Smooth muscle cell (in vitro differentiated cells): ENCODE measurements around the gene EPS8L1. TPM values are rescaled to one million over a fixed set of nuclear protein-coding genes. Genes with fewer than 3 reads are reported as not detected.

Source experiments
- DNase-seq: peaks from one replicate; lab custom pipeline; 2025; ENCODE audit not compliant: unreplicated experiment; lab: John Stamatoyannopoulos, UW
- H2AFZ ChIP-seq: fragments of 200-600 bp; sonication (generic); 2 replicates; pipeline ENCODE4 v1.6.0; 2016; ENCODE audit warnings: antibody characterized with exemption, low read depth, mild to moderate bottlenecking
- H3F3A ChIP-seq: fragments of 200-600 bp; sonication (generic); 2 replicates; pipeline ENCODE4 v1.6.0; 2017; ENCODE audit warnings: antibody characterized with exemption, low read depth
- H3K27ac ChIP-seq: fragments of 200-600 bp; sonication (generic); 2 replicates; pipeline ENCODE4 v1.5.1; 2016; ENCODE audit warnings: low read depth, mild to moderate bottlenecking
- H3K27me3 ChIP-seq: fragments of 200-600 bp; sonication (generic); 2 replicates; pipeline ENCODE4 v1.6.1; 2016; ENCODE audit warnings: low read depth, mild to moderate bottlenecking
- H3K36me3 ChIP-seq: fragments of 200-600 bp; sonication (generic); 2 replicates; pipeline ENCODE4 v1.5.1; 2016; ENCODE audit warnings: low read depth
- H3K4me1 ChIP-seq: fragments of 200-600 bp; sonication (generic); 2 replicates; pipeline ENCODE4 v1.5.1; 2016; ENCODE audit warnings: low read depth
- H3K4me2 ChIP-seq: fragments of 200-600 bp; sonication (generic); 2 replicates; pipeline ENCODE4 v1.6.0; 2016; ENCODE audit warnings: mild to moderate bottlenecking
- H3K4me3 ChIP-seq: fragments of 200-600 bp; sonication (generic); 2 replicates; pipeline ENCODE4 v1.5.1; 2016; ENCODE audit warnings: mild to moderate bottlenecking
- H3K79me2 ChIP-seq: fragments of 200-600 bp; sonication (generic); 2 replicates; pipeline ENCODE4 v1.6.0; 2016; ENCODE audit warnings: low read depth, mild to moderate bottlenecking
- H3K9ac ChIP-seq: fragments of 200-600 bp; sonication (generic); 2 replicates; pipeline ENCODE4 v1.6.0; 2016; ENCODE audit warnings: low read depth
- H3K9me3 ChIP-seq: fragments of 200-600 bp; sonication (generic); replicated peaks from 2 replicates; pipeline ENCODE4 v1.5.1; 2016; ENCODE audit warnings: low read depth
- H4K20me1 ChIP-seq: fragments of 200-600 bp; sonication (generic); 2 replicates; pipeline ENCODE4 v1.6.0; 2016; ENCODE audit warnings: low read depth
- WGBS: methylation state at CpG from one replicate; pipeline ENCODE4 v1.1.7; 2016; ENCODE audit warnings: low lambda C conversion rate; 5-methylcytosine and 5-hydroxymethylcytosine counted together
- polyA plus RNA-seq: library from polyadenylated mRNA; unstranded; fragments of >200 nt; fragmentation: Nextera tagmentation; extraction: Ambion mirVana; gene quantifications from 2 replicates; pipeline ENCODE4 v1.2.1, GENCODE V29; 2016
- total RNA-seq: library from RNA; depleted of rRNA; stranded (reverse); fragments of >200 nt; gene quantifications from 2 replicates; pipeline ENCODE4 v1.2.3, GENCODE V29; 2014
- TF ChIP-seq, protein P1 (sequence below): fragments of 200-600 bp; sonication (generic); IDR thresholded peaks from 2 replicates; pipeline ENCODE4 v1.5.1; 2017; ENCODE audit warnings: borderline replicate concordance, mild to moderate bottlenecking, antibody characterized with exemption; ENCODE audit not compliant: insufficient read depth, poor library complexity, severe bottlenecking

The EPS8L1 gene
- total and polyA plus RNA-seq, 2 experiments from 2014 or later = 16.8 to 32.9 TPM

GRCh38 chr19:55070466-55071128 lies 5.1 kb upstream of the EPS8L1 start:
- 83% methylated on average over 10 of the region's 10 CpGs for WGBS
- no peak overlapping the region for H3K4me2 ChIP-seq

DNA sequence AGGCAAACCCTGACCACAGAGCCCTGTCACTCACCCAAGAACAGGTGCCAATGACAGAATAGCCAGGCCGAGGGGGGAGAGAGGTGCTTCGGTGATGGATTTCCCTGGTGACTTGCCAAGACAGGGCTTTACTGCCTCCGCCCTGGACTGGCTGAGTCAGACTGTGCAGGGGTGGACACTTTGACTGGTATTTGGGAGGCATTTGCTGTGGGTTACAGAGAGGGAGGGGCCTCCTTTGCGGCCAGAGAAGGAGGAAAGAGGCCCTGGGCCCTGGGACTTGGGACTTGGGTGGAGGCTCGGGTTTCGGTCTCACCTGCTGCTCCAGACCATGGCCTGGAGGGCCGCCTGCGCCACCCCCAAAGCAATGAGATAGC lies 4.6 kb upstream of the EPS8L1 start:
- no peak overlapping the region for H3K4me3 ChIP-seq
- WGBS = 38% methylated on average over 8 of the region's 8 CpGs
- H3K9me3 ChIP-seq = no peaks in the 10 kb centered on the region
- no peaks in the 10 kb centered on the region for H3K36me3 ChIP-seq
- peak overlapping the region; percentile 45 for H3K27ac ChIP-seq
- H3K79me2 ChIP-seq = no peaks in the 10 kb centered on the region
- DNase-seq = no peak
- peaks cover 5% of the 10 kb centered on the region for H3K4me1 ChIP-seq
- H2AFZ ChIP-seq = no peak overlapping the region
- H3K9ac ChIP-seq = no peak overlapping the region
- no peaks in the 10 kb centered on the region for H4K20me1 ChIP-seq
- H3F3A ChIP-seq = no peaks in the 10 kb centered on the region
- TF ChIP-seq, protein P1, sequence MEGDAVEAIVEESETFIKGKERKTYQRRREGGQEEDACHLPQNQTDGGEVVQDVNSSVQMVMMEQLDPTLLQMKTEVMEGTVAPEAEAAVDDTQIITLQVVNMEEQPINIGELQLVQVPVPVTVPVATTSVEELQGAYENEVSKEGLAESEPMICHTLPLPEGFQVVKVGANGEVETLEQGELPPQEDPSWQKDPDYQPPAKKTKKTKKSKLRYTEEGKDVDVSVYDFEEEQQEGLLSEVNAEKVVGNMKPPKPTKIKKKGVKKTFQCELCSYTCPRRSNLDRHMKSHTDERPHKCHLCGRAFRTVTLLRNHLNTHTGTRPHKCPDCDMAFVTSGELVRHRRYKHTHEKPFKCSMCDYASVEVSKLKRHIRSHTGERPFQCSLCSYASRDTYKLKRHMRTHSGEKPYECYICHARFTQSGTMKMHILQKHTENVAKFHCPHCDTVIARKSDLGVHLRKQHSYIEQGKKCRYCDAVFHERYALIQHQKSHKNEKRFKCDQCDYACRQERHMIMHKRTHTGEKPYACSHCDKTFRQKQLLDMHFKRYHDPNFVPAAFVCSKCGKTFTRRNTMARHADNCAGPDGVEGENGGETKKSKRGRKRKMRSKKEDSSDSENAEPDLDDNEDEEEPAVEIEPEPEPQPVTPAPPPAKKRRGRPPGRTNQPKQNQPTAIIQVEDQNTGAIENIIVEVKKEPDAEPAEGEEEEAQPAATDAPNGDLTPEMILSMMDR = no peak
- H3K27me3 ChIP-seq = peaks cover 41% of the 10 kb centered on the region
- H3K4me2 ChIP-seq = no peak overlapping the region

More at GRCh38 chr19:55070466-55071128, 5.1 kb upstream of the EPS8L1 start:
- no peak overlapping the region for H2AFZ ChIP-seq
- H3K9me3 ChIP-seq = no peaks in the 10 kb centered on the region
- H3K79me2 ChIP-seq = no peaks in the 10 kb centered on the region
- no peak for DNase-seq
- H3K9ac ChIP-seq = no peak overlapping the region
- H3F3A ChIP-seq = no peaks in the 10 kb centered on the region
- H3K4me3 ChIP-seq = no peak overlapping the region
- H4K20me1 ChIP-seq = no peaks in the 10 kb centered on the region
- peaks cover 5% of the 10 kb centered on the region for H3K4me1 ChIP-seq
- peaks cover 41% of the 10 kb centered on the region for H3K27me3 ChIP-seq
- H3K36me3 ChIP-seq = no peaks in the 10 kb centered on the region
- TF ChIP-seq, protein P1 = no peak
- peak overlapping the region; percentile 74 for H3K27ac ChIP-seq

- Histone ChIP-seq H4K20me1 (no peaks in the 10 kb centered on the region), H3F3A (no peaks in the 10 kb centered on the region)
- WGBS = 66% methylated on average over 8 of the region's 8 CpGs
These were observed 3.8 kb upstream of the EPS8L1 start for GRCh38 chr19:55071913-55072312.

More at GRCh38 chr19:55071913-55072312, 3.8 kb upstream of the EPS8L1 start:
- H3K27me3 ChIP-seq = peaks cover 35% of the 10 kb centered on the region
- H3K36me3 ChIP-seq = no peaks in the 10 kb centered on the region
- H3K27ac ChIP-seq = no peak overlapping the region
- H3K9me3 ChIP-seq = no peaks in the 10 kb centered on the region
- no peaks in the 10 kb centered on the region for H3K79me2 ChIP-seq
- no peak for DNase-seq
- H3K4me2 ChIP-seq = no peak overlapping the region
- TF ChIP-seq, protein P1 = no peak
- H2AFZ ChIP-seq = no peak overlapping the region
- no peak overlapping the region for H3K9ac ChIP-seq
- H3K4me1 ChIP-seq = peaks cover 5% of the 10 kb centered on the region
- H3K4me3 ChIP-seq = no peak overlapping the region
